Stomach (tissue), 9 donors: ENCODE data around the gene PLAGL1. TPM values are rescaled to one million over a fixed set of nuclear protein-coding genes. Genes with fewer than 3 reads are reported as not detected.

Experiments
- DNase-seq, 2 donors: peaks; one replicate each; pipeline versions ENCODE4 v3.0.0 to v3.0.0-alpha.2; 2013 to 2019
- H3K27ac ChIP-seq, 5 donors: fragments of 200-600 bp in 4 of 5; sonication (generic) in 4 of 5; one replicate each; pipeline ENCODE4 v1.5.1; 2013 to 2019; ENCODE audit warnings: mild to moderate bottlenecking in 1 of 5, moderate library complexity in 1 of 5
- H3K27me3 ChIP-seq, 3 donors: fragments of 200-600 bp; sonication (generic); one replicate each; pipeline ENCODE4 v1.5.1; 2017 to 2019; ENCODE audit warnings: mixed run types in 1 of 3
- H3K36me3 ChIP-seq, 4 donors: fragments of 200-600 bp; sonication (generic); 1 replicate in 3 of 4; 2 replicates in 1 of 4; pipeline ENCODE4 v1.5.1; 2016 to 2019
- H3K4me1 ChIP-seq, 4 donors: fragments of 200-600 bp; sonication (generic); one replicate each; pipeline ENCODE4 v1.5.1; 2016 to 2019
- H3K4me3 ChIP-seq, 4 donors: fragments of 200-600 bp; sonication (generic) in 3 of 4; one replicate each; pipeline ENCODE4 v1.5.1; 2016 to 2019; ENCODE audit warnings: mild to moderate bottlenecking in 1 of 4
- H3K9me3 ChIP-seq, 4 donors: fragments of 200-600 bp; sonication (generic); one replicate each; pipeline ENCODE4 v1.5.1; 2016 to 2019
- CTCF ChIP-seq, 7 experiments: fragments of 450-650 bp in 4 of 7; fragments of 200-600 bp in 3 of 7; sonication (generic) in 3 of 7; IDR thresholded peaks; one replicate each; pipeline ENCODE4 v1.5.1; 2016 to 2019; ENCODE audit warnings: antibody characterized with exemption in 7 of 7, control low read depth in 2 of 7, mild to moderate bottlenecking in 1 of 7
- EP300 ChIP-seq: sonication (generic); formaldehyde crosslinking; IDR thresholded peaks from one replicate; pipeline ENCODE4 v1.6.1; 2017; ENCODE audit warnings: antibody characterized with exemption
- POLR2A ChIP-seq, 4 donors: fragments of 450-650 bp; IDR thresholded peaks; one replicate each; pipeline ENCODE4 v1.6.1; 2016; ENCODE audit warnings: antibody characterized with exemption in 4 of 4, control low read depth in 2 of 4, mild to moderate bottlenecking in 1 of 4, moderate library complexity in 1 of 4
- POLR2AphosphoS5 ChIP-seq, 3 donors: sonication (generic); formaldehyde crosslinking; IDR thresholded peaks; one replicate each; pipeline ENCODE4 v1.6.1; 2016; ENCODE audit warnings: antibody characterized with exemption in 3 of 3
- WGBS, 5 donors: extraction: QIAGEN DNeasy Blood & Tissue Kit in 3 of 5; methylation state at CpG; one replicate each; pipeline versions ENCODE4 v1.1.5 to v1.1.7; 2013 to 2018; 5-methylcytosine and 5-hydroxymethylcytosine counted together
- intact Hi-C: fragments of 100-400 bp; cut with DNase I; formaldehyde crosslinking; loops from one replicate; pipeline ENCODE4 v1.15.1; 2023; ENCODE audit warnings: low total_unique reads
- polyA plus RNA-seq, 3 donors: library from polyadenylated mRNA; stranded (reverse); fragments of 200-250 nt; gene quantifications; one replicate each; pipeline ENCODE4 v1.2.3, GENCODE V29; 2013
- total RNA-seq, 5 donors: library from RNA; depleted of rRNA; stranded (reverse); fragments of >200 nt; gene quantifications; one replicate each; pipeline versions ENCODE4 v1.1.0 to v1.2.3, GENCODE V29; 2014 to 2016
- donor health status: healthy with polysubstance abuse.
- donor health status: Bipolar disorder and iron deficiency.
- donor health status: healthy.

The PLAGL1 gene
- total and polyA plus RNA-seq, 8 donors: 11.2 to 94.9 (median 19.2) TPM

- Histone ChIP-seq H3K36me3 (no peaks in the 10 kb centered on the region), H3K27me3 (peaks cover 0 to 6% (median 0%) of the 10 kb centered on the region in 3 donors), H3K4me3 (peak overlapping the region; percentile 55 to 74 (median 62)), H3K27ac (peak overlapping the region in 4 of 5 donors; percentile 71 to 86 (median 80)), H3K9me3 (no peaks in the 10 kb centered on the region), H3K4me1 (peaks cover 0 to 4% (median 0%) of the 10 kb centered on the region in 4 donors)
- intact Hi-C loops: no loop called here
- TF ChIP-seq CTCF (IDR thresholded peaks at IDR 0.05): no peak
- TF ChIP-seq EP300: no peak
- no peak for TF ChIP-seq POLR2A (IDR thresholded peaks at IDR 0.05)
- no peak for TF ChIP-seq POLR2AphosphoS5 (IDR thresholded peaks at IDR 0.05)
- DNase-seq: no peak
- 85 to 90% (median 86%) methylated on average over 9 of the region's 9 CpGs for WGBS, 5 donors
Measured at GRCh38 chr6:144008846-144009245, 787 bp upstream of the PLAGL1 start.

- no peaks in the 10 kb centered on the region for H3K36me3 ChIP-seq
- DNase-seq: no peak
- intact Hi-C loops: no loop called here
- no peaks in the 10 kb centered on the region for H3K9me3 ChIP-seq
- TF ChIP-seq POLR2A (IDR thresholded peaks at IDR 0.05): no peak
- peak overlapping the region; percentile 55 to 74 (median 62) for H3K4me3 ChIP-seq
- peak overlapping the region; percentile 71 to 86 (median 83) for H3K27ac ChIP-seq
- H3K4me1 ChIP-seq: peaks cover 0 to 4% (median 0%) of the 10 kb centered on the region in 4 donors
- peaks cover 0 to 6% (median 0%) of the 10 kb centered on the region in 3 donors for H3K27me3 ChIP-seq
- WGBS, 5 donors: 50 to 65% (median 52%) methylated on average over 28 to 52 of the region's 52 CpGs
Measured at GRCh38 chr6:144007478-144008119, 460 bp downstream of the PLAGL1 start.

GRCh38 chr6:144006736-144007477 is 1.2 kb downstream of the PLAGL1 start:
- 20 to 38% (median 25%) methylated on average over 21 of the region's 21 CpGs for WGBS, 5 donors
- peak overlapping the region in 4 of 5 donors; percentile 71 to 86 (median 80) for H3K27ac ChIP-seq

GRCh38 chr6:143999406-143999805 is 8.7 kb downstream of the PLAGL1 start:
- Histone ChIP-seq H3K9me3 (no peaks in the 10 kb centered on the region), H3K27me3 (no peaks in the 10 kb centered on the region), H3K4me3 (no peak overlapping the region), H3K27ac (no peak overlapping the region), H3K4me1 (no peaks in the 10 kb centered on the region), H3K36me3 (no peaks in the 10 kb centered on the region)
- no peak for TF ChIP-seq POLR2A (IDR thresholded peaks at IDR 0.05)
- DNase-seq: no peak
- 66 to 80% (median 77%) methylated on average over 3 of the region's 3 CpGs for WGBS, 5 donors
- intact Hi-C loops: no loop called here

More at GRCh38 chr6:144006736-144007477, 1.2 kb downstream of the PLAGL1 start:
- Histone ChIP-seq H3K27me3 (peaks cover 0 to 6% (median 0%) of the 10 kb centered on the region in 3 donors), H3K9me3 (no peaks in the 10 kb centered on the region), H3K4me3 (peak overlapping the region; percentile 55 to 74 (median 62)), H3K4me1 (peaks cover 0 to 4% (median 0%) of the 10 kb centered on the region in 4 donors), H3K36me3 (no peaks in the 10 kb centered on the region)
- TF ChIP-seq POLR2A (IDR thresholded peaks at IDR 0.05) (no peak), CTCF (IDR thresholded peaks at IDR 0.05) (no peak), EP300 (no peak), POLR2AphosphoS5 (IDR thresholded peaks at IDR 0.05) (no peak)
- intact Hi-C loops: no loop called here
- peak in 1 of 2 donors; percentile 81 for DNase-seq

- H3K4me3 ChIP-seq: no peak overlapping the region
- no peaks in the 10 kb centered on the region for H3K36me3 ChIP-seq
- H3K27me3 ChIP-seq: no peaks in the 10 kb centered on the region
- H3K27ac ChIP-seq: no peak overlapping the region
- intact Hi-C loops: no loop called here
- no peak for TF ChIP-seq POLR2A (IDR thresholded peaks at IDR 0.05)
- no peak for TF ChIP-seq EP300
- TF ChIP-seq POLR2AphosphoS5 (IDR thresholded peaks at IDR 0.05): no peak
- no peak for TF ChIP-seq CTCF (IDR thresholded peaks at IDR 0.05)
- 76 to 97% (median 96%) methylated on average over 2 of the region's 2 CpGs for WGBS, 5 donors
- no peak for DNase-seq
- no peaks in the 10 kb centered on the region for H3K4me1 ChIP-seq
- H3K9me3 ChIP-seq: no peaks in the 10 kb centered on the region
Measured at GRCh38 chr6:143998686-143999085, 9.4 kb downstream of the PLAGL1 start.
